GM12865 (cell line): Measurements from ENCODE around the gene NUMA1.

Experiments used
- DNase-seq: peaks from one replicate; pipeline ENCODE4 v3.0.0; 2010; ENCODE audit warnings: low read depth
- H3K4me3 ChIP-seq: 2 replicates; pipeline ENCODE4 v1.5.1; 2011; ENCODE audit warnings: mild to moderate bottlenecking, low read depth, low read length, control low read depth
- TF ChIP-seq, protein P1 (sequence below): IDR thresholded peaks from 2 replicates; pipeline ENCODE4 v1.5.1; 2011; ENCODE audit warnings: low read length, control low read depth, low read depth, inconsistent platforms; ENCODE audit not compliant: insufficient read depth; ENCODE audit errors: missing control alignments

Gene NUMA1

DNA sequence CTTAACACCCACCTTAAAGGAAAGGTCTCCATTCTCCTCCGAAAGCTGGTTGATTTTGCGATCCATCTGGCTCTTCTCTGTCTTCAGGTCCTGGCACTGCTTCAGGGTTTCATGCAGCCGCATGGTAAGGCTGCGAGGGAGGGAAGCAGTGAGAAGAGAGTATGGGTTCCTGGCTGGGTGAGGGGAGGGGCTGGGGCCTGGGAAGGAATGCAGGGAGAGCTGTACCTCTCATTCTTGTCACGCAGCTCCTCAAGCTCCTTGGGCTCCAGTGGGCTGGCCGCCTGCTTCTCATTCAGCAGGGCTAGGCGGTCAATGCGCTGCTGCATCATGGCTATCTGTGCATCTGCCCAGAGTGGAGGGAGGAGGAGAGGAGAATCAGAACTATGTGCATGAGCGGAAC lies 62.2 kb downstream of the NUMA1 start:
- H3K4me3 ChIP-seq = no peak overlapping the region
- TF ChIP-seq, protein P1, sequence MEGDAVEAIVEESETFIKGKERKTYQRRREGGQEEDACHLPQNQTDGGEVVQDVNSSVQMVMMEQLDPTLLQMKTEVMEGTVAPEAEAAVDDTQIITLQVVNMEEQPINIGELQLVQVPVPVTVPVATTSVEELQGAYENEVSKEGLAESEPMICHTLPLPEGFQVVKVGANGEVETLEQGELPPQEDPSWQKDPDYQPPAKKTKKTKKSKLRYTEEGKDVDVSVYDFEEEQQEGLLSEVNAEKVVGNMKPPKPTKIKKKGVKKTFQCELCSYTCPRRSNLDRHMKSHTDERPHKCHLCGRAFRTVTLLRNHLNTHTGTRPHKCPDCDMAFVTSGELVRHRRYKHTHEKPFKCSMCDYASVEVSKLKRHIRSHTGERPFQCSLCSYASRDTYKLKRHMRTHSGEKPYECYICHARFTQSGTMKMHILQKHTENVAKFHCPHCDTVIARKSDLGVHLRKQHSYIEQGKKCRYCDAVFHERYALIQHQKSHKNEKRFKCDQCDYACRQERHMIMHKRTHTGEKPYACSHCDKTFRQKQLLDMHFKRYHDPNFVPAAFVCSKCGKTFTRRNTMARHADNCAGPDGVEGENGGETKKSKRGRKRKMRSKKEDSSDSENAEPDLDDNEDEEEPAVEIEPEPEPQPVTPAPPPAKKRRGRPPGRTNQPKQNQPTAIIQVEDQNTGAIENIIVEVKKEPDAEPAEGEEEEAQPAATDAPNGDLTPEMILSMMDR = no peak
- DNase-seq = no peak

DNA sequence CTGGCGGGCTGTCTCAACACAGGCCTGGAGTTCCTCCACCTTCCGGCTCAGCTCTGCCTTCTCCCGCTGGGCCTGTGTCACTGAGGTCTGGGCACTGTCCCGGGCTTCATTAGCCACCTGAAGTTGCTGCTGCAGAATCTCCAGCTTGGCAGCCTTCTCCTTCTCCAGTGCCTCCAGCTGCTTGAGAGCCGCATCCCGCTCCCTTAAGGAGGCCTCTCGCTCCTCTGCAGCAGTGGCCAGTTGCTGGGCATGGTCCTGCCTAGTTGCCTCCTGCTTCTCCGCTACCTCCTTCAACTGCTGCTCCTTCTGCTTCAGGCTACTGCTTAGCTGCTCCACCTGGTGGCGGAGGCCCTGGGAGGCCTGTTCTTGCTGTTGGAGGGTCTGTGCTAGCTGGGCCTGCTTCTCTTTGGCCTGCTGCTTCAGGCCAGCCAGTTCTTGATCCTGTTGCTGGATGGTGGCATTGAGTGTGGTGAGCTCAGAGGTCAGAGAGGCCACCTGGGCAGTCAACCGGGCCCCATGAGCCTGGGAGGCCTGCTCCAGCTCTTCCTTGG lies 64.8 kb downstream of the NUMA1 start:
- DNase-seq = no peak
- H3K4me3 ChIP-seq = no peak overlapping the region
- TF ChIP-seq, protein P1 = peak; percentile 33

DNA sequence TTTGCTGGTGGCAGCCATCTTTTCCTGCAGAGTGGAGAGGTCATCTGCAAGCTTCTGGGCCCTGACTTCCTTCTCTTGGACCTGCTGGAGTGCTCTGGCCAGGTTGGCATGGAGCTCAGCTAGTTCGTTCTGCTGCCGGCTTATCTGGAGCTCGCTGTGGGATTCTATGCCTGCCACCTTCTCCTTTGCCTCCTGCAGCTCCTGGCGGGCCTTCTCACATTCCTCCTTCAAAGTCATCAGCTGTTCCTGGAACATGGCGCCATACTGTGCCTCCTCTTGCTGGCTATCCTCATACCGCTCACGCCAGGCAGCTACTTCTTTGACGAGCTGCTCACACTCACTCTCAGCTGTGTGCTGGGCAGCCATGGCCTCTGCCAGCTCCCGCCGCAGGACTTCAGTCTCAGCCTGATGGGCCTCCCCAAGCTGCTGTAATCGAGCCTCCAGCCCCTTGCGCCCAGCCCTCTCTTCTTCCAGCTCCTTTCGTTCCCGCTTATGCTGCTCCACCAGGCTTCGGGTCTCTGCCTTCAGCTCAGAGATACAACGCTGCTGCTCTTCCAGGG lies 65.5 kb downstream of the NUMA1 start:
- DNase-seq = no peak
- no peak overlapping the region for H3K4me3 ChIP-seq
- TF ChIP-seq, protein P1 = no peak

DNA sequence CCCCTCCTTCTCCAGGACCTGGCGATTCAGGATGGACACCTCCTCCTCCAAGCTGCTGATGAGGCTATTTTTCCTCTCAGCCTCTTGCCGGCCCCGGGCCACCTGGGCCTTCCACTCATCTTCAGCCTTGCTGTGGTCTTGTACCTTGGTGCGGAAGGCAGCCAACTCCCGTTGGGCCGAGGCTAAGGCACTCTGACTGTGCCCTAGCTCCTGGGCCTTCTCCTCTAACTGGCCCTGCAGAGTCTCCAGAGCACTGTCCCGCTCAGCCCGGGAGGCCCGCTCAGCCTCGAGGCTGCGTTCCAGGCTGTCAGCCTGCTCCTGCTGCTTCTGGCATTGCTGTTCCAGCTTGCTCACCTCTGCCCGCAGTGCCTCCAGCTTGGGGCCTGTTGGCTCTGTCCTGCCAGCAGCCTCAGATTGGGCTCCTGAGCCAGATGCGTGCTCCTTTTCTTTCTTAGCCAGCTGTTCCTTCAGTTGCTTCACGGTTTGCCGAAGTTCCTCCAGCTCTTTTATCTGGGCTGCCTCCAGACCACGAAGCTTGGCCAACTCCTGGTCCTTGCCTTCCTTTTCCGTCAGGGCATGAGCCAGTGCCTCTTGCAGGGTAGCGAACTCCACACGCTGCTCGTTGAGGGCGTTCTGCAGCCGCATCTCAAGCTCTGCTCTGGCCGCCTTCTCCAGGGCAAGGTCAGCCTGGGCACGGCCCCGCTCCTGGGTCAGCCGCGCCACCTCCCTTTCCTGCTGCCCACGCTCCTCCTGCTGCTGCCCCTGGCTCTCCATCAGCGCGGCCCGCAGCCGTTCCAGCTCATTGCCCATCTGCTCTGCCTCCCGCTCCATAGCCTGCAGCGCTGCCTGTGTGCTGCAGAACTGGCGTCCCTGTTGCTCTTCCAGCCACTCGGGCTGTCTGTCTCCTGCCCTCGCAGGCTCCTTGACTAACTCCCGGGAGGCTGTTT lies 66.3 kb downstream of the NUMA1 start:
- H3K4me3 ChIP-seq = no peak overlapping the region
- no peak for DNase-seq
- TF ChIP-seq, protein P1 = no peak

DNA sequence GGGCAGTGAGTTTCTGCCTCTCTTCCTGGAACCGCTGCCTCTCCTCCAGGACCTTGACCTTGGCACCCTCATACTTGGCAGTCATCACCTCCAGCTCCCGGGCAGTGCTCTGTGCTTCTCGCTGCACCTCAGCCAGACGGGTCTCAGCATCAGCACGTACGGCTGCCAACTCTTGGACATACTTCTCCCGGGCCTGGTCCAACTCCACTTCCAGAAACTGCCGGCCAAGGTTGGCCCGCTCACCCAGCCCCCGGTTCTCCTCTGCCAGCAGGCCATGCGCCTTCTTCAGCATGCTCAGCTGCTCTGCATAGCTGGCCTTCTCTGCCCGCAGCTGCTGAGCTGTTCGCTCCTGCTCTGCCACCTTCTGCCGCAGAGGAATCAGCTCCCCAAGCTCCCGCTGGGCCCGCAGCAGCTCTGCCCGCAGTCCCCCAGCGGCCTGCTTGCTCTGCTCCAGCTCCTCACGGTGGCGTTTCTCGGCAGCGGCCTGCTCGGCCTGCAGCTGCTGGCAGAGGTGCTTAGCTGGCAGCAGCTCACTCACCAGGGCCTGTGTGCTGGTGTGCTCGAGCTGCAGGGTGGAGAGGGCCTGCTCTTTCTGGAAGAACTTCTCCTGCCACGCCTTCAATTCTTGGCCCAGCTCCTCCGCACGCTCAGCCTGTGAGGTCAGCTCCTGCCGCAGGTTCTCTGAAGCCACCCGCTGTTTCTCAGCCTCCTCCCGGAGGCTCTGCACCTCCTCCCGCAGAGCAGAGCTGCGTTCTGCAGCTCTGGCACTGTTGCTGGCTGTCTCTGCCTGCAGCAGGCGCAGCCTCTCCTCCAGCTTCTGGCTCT lies 67.2 kb downstream of the NUMA1 start:
- H3K4me3 ChIP-seq = no peak overlapping the region
- TF ChIP-seq, protein P1 = no peak
- no peak for DNase-seq

DNA sequence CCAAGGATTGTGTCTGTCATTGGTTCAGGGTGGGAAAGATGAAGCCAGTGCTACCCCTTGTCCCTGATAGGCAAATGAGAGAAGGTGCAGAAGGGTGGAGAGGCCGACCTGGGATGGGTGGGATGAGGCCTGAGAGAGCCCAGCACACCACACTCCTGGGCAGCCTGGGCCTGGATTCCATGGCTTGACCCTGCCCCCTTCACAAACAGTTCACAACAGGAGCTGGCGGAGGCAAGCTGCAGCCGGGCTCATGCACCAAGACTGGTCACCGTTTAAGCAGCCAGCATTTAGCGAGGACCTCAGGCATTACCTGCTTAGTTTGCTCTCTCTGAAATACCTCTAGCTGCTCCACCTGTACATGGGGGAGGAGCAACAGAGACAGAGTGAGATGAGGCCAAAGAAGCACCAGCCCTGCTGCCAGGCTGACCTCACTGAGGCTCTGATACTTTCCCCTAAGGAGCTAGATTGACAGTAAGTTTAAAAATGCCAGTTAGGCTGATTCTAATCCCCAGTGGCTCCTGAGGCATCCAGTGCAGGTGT lies 68.2 kb downstream of the NUMA1 start:
- no peak for DNase-seq
- TF ChIP-seq, protein P1 = no peak
- no peak overlapping the region for H3K4me3 ChIP-seq
